Osteocyte (in vitro differentiated cells): Measurements from ENCODE around the gene EIF5A2. TPM values are rescaled to one million over a fixed set of nuclear protein-coding genes. Genes with fewer than 3 reads are reported as not detected.
A peak's percentile ranks its signal among the peaks of the same experiment; 100 is the strongest.

Source experiments
- DNase-seq: peaks from one replicate; pipeline ENCODE4 v3.0.0; 2021; ENCODE audit warnings: mixed read lengths; ENCODE audit not compliant: unreplicated experiment; ENCODE audit errors: extremely low spot score
- H3K27ac Mint-ChIP-seq: one replicate; pipeline ENCODE4 v1.8.0; 2021; ENCODE audit warnings: mild to moderate bottlenecking, mixed read lengths; ENCODE audit not compliant: unreplicated experiment
- H3K27me3 Mint-ChIP-seq: one replicate; pipeline ENCODE4 v1.8.0; 2021; ENCODE audit warnings: mixed read lengths; ENCODE audit not compliant: unreplicated experiment
- H3K36me3 Mint-ChIP-seq: one replicate; pipeline ENCODE4 v1.8.0; 2021; ENCODE audit warnings: mixed read lengths; ENCODE audit not compliant: unreplicated experiment
- H3K4me1 Mint-ChIP-seq: one replicate; pipeline ENCODE4 v1.8.0; 2021; ENCODE audit warnings: mixed read lengths; ENCODE audit not compliant: unreplicated experiment
- H3K4me3 Mint-ChIP-seq: one replicate; pipeline ENCODE4 v1.8.0; 2021; ENCODE audit warnings: mild to moderate bottlenecking, moderate library complexity, mixed read lengths; ENCODE audit not compliant: unreplicated experiment
- H3K9me3 Mint-ChIP-seq: one replicate; pipeline ENCODE4 v1.8.0; 2021; ENCODE audit warnings: mixed read lengths; ENCODE audit not compliant: unreplicated experiment
- CTCF ChIP-seq: fragments of 200-600 bp; sonication (generic); IDR thresholded peaks from 2 replicates; pipeline ENCODE4 v1.5.0; 2021; ENCODE audit warnings: antibody characterized with exemption, mild to moderate bottlenecking, moderate library complexity
- total RNA-seq: library from RNA; stranded (reverse); gene quantifications from 2 replicates; pipeline ENCODE4 v1.2.1, GENCODE V29; 2021

Gene EIF5A2
- total RNA-seq, 1 donor from 2014 or later: 24.3 TPM

- DNase-seq: no peak
- peaks cover 18% of the 10 kb centered on the region for H3K9me3 Mint-ChIP-seq
- H3K27me3 Mint-ChIP-seq: peaks cover 9% of the 10 kb centered on the region
- no peak for TF ChIP-seq CTCF
- H3K27ac Mint-ChIP-seq: no peak overlapping the region
- H3K36me3 Mint-ChIP-seq: no peaks in the 10 kb centered on the region
- H3K4me3 Mint-ChIP-seq: no peak overlapping the region
- no peaks in the 10 kb centered on the region for H3K4me1 Mint-ChIP-seq
Measured at GRCh38 chr3:170914690-170915089, 6.3 kb upstream of the EIF5A2 start.

GRCh38 chr3:170914212-170914611 lies 5.8 kb upstream of the EIF5A2 start:
- Mint-ChIP-seq H3K27me3 (peaks cover 9% of the 10 kb centered on the region), H3K4me3 (no peak overlapping the region), H3K36me3 (no peaks in the 10 kb centered on the region), H3K9me3 (peaks cover 18% of the 10 kb centered on the region), H3K27ac (no peak overlapping the region), H3K4me1 (no peaks in the 10 kb centered on the region)
- no peak for TF ChIP-seq CTCF
- no peak for DNase-seq

GRCh38 chr3:170911051-170911450 lies 2.6 kb upstream of the EIF5A2 start:
- TF ChIP-seq CTCF: no peak
- H3K36me3 Mint-ChIP-seq: no peaks in the 10 kb centered on the region
- no peak for DNase-seq
- H3K27me3 Mint-ChIP-seq: peaks cover 9% of the 10 kb centered on the region
- no peak overlapping the region for H3K27ac Mint-ChIP-seq
- peaks cover 14% of the 10 kb centered on the region for H3K4me1 Mint-ChIP-seq
- peaks cover 11% of the 10 kb centered on the region for H3K9me3 Mint-ChIP-seq
- no peak overlapping the region for H3K4me3 Mint-ChIP-seq

- Mint-ChIP-seq H3K9me3 (peaks cover 11% of the 10 kb centered on the region), H3K36me3 (peaks cover 3% of the 10 kb centered on the region), H3K27me3 (peaks cover 9% of the 10 kb centered on the region), H3K4me3 (no peak overlapping the region), H3K4me1 (peaks cover 17% of the 10 kb centered on the region), H3K27ac (no peak overlapping the region)
- TF ChIP-seq CTCF: no peak
- no peak for DNase-seq
Measured at GRCh38 chr3:170910542-170910941, 2.1 kb upstream of the EIF5A2 start.

GRCh38 chr3:170909129-170909903 lies 879 bp upstream of the EIF5A2 start:
- Mint-ChIP-seq H3K36me3 (peaks cover 7% of the 10 kb centered on the region), H3K27ac (peak overlapping the region; percentile 23), H3K9me3 (peaks cover 11% of the 10 kb centered on the region), H3K27me3 (peaks cover under 1% of the 10 kb centered on the region), H3K4me1 (peaks cover 17% of the 10 kb centered on the region), H3K4me3 (peak overlapping the region; percentile 17)
- DNase-seq: no peak
- TF ChIP-seq CTCF: no peak
